K562 (cell line): ENCODE measurements around the gene ZNF366. TPM values are rescaled to one million over a fixed set of nuclear protein-coding genes. Genes with fewer than 3 reads are reported as not detected.
A peak's percentile ranks its signal among the peaks of the same experiment; 100 is the strongest.

Experiments
- ATAC-seq: fragments of 200-7000 bp; cut with Tn5 transposase; 3 replicates; pipeline ENCODE4 v1.9.1; 2020; ENCODE audit warnings: moderate library complexity
- BruUV-seq: library from RNA; stranded (reverse); fragments of 400-500 nt; replicated peaks from 2 replicates; lab custom pipeline; 2021; lab: Mats Ljungman, UMichigan
- CTCF ChIA-PET: fragments of 300-600 bp; formaldehyde crosslinking; extraction: SDS; loops from one replicate; lab custom pipeline; 2021; ENCODE audit warnings: low intra/inter-chr PET ratio; lab: Yijun Ruan, JAX
- POLR2A ChIA-PET: fragments of 300-600, 350-650 bp; sonication (Branson Sonifier 250); formaldehyde crosslinking; extraction: SDS; loops from one replicate; lab custom pipeline; 2021; ENCODE audit warnings: antibody characterized with exemption, inconsistent platforms; lab: Yijun Ruan, JAX
- DNase-seq, 4 experiments: peaks; one replicate each; pipeline versions ENCODE4 v3.0.0 to v3.0.0-alpha.2; 2011 to 2018; ENCODE audit warnings: low spot score in 3 of 4, mixed read lengths in 3 of 4; ENCODE audit errors: extremely low read depth in 1 of 4
- FAIRE-seq: peaks from 2 replicates; lab custom pipeline; 2011; peaks lifted over from hg19 to GRCh38; lab: Jason Lieb, UNC
- H2AFZ ChIP-seq: 2 replicates; pipeline ENCODE4 v1.6.0; 2011; ENCODE audit warnings: low read depth, low read length, control low read depth, inconsistent platforms
- H3K27ac ChIP-seq: fragments of 200-600 bp; 3 replicates; pipeline ENCODE4 v1.8.0; 2011; ENCODE audit warnings: low read depth, mild to moderate bottlenecking, control low read depth, inconsistent platforms, low read length, moderate library complexity, mixed read lengths; ENCODE audit errors: extremely low read depth
- H3K27me3 ChIP-seq, 2 experiments: fragments of 300-600 bp in 1 of 2; 2 replicates in 1 of 2; 3 replicates in 1 of 2; pipeline versions ENCODE4 v1.6.0 to v1.8.0; 2011; ENCODE audit warnings: inconsistent platforms in 2 of 2, low read length in 2 of 2, mild to moderate bottlenecking in 1 of 2, mixed read lengths in 1 of 2, moderate library complexity in 1 of 2; ENCODE audit not compliant: control insufficient read depth in 2 of 2, insufficient read depth in 2 of 2
- H3K36me3 ChIP-seq: fragments of 300-600 bp; 3 replicates; pipeline ENCODE4 v1.8.0; 2011; ENCODE audit warnings: mild to moderate bottlenecking, low read length, inconsistent platforms; ENCODE audit not compliant: control insufficient read depth, insufficient read depth
- H3K4me1 ChIP-seq, 2 experiments: fragments of 200-600 bp in 1 of 2; replicated peaks in 1 of 2; 2 replicates in 1 of 2; 3 replicates in 1 of 2; pipeline versions ENCODE4 v1.5.1 to v1.8.0; 2011; ENCODE audit warnings: inconsistent platforms in 2 of 2, low read length in 2 of 2, mild to moderate bottlenecking in 1 of 2, mixed read lengths in 1 of 2, moderate library complexity in 1 of 2; ENCODE audit not compliant: control insufficient read depth in 2 of 2, insufficient read depth in 2 of 2
- H3K4me2 ChIP-seq: 2 replicates; pipeline ENCODE4 v1.6.1; 2011; ENCODE audit warnings: low read length, control low read depth, inconsistent platforms, mixed read lengths; ENCODE audit not compliant: insufficient read depth
- H3K4me3 ChIP-seq: fragments of 200-600 bp; sonication (generic), shearing (Covaris generic); 2 replicates; pipeline ENCODE4 v1.5.1; 2016; ENCODE audit warnings: control low read depth, inconsistent platforms
- H3K79me2 ChIP-seq: fragments of 200-600 bp; 3 replicates; pipeline ENCODE4 v1.8.0; 2011; ENCODE audit warnings: low read length, inconsistent platforms; ENCODE audit not compliant: control insufficient read depth, insufficient read depth
- H3K9ac ChIP-seq, 2 experiments: 2 replicates each; pipeline versions ENCODE4 v1.6.0 to v1.6.1; 2011; ENCODE audit warnings: low read depth in 2 of 2, low read length in 2 of 2, control low read depth in 1 of 2, inconsistent platforms in 1 of 2, mild to moderate bottlenecking in 1 of 2, mixed read lengths in 1 of 2; ENCODE audit not compliant: insufficient read depth in 1 of 2
- H3K9me1 ChIP-seq: one replicate; pipeline ENCODE4 v1.6.0; 2011; ENCODE audit warnings: inconsistent platforms, mild to moderate bottlenecking, low read length, moderate library complexity; ENCODE audit not compliant: control insufficient read depth, insufficient read depth
- H3K9me3 ChIP-seq: replicated peaks from 2 replicates; pipeline ENCODE4 v1.5.1; 2011; ENCODE audit warnings: low read depth, low read length, inconsistent platforms; ENCODE audit not compliant: control insufficient read depth, insufficient read depth
- H4K20me1 ChIP-seq: replicated peaks from 2 replicates; pipeline ENCODE4 v1.6.1; 2011; ENCODE audit warnings: low read length, inconsistent platforms, mixed read lengths; ENCODE audit not compliant: control insufficient read depth, insufficient read depth
- BMI1 ChIP-seq: fragments of 150-350 bp; IDR thresholded peaks from 2 replicates; pipeline ENCODE4 v1.6.1; 2014; ENCODE audit warnings: low read length
- FOXJ2 ChIP-seq: fragments of 200-800 bp; sonication (Bioruptor generic); IDR thresholded peaks from 2 replicates; pipeline ENCODE4 v1.6.1; 2016; ENCODE audit warnings: missing genetic modification characterization, missing compliant biosample characterization
- FOXM1 ChIP-seq, 2 experiments: fragments of 450-650 bp in 1 of 2; sonication (generic) in 1 of 2; formaldehyde crosslinking in 1 of 2; IDR thresholded peaks; 2 replicates each; pipeline versions ENCODE4 v1.6.1 to v1.9.0; 2017 to 2022; ENCODE audit warnings: low read depth in 2 of 2, mild to moderate bottlenecking in 2 of 2, missing genetic modification reagents in 1 of 2, moderate library complexity in 1 of 2
- KDM4B ChIP-seq, 2 experiments: fragments of 450-650 bp in 1 of 2; sonication (generic) in 1 of 2; IDR thresholded peaks; 2 replicates each; pipeline ENCODE4 v1.6.1; 2016 to 2017; ENCODE audit warnings: borderline replicate concordance in 2 of 2, antibody characterized with exemption in 1 of 2, low read depth in 1 of 2, mild to moderate bottlenecking in 1 of 2
- MAFG ChIP-seq: fragments of 450-650 bp; conservative IDR thresholded peaks from 2 replicates; pipeline ENCODE4 v1.6.1; 2016; ENCODE audit warnings: missing genetic modification characterization, missing compliant biosample characterization
- NCOA2 ChIP-seq, 2 experiments: fragments of 450-650 bp; IDR thresholded peaks; 2 replicates each; pipeline ENCODE4 v1.6.1; 2018; ENCODE audit warnings: mild to moderate bottlenecking in 2 of 2, moderate library complexity in 1 of 2; ENCODE audit not compliant: partially characterized antibody in 2 of 2
- NFE2 ChIP-seq: IDR thresholded peaks from 2 replicates; pipeline ENCODE4 v1.6.1; 2014; ENCODE audit warnings: antibody characterized with exemption, low read depth
- PCBP2 ChIP-seq: fragments of 200-400 bp; formaldehyde crosslinking; IDR thresholded peaks from 2 replicates; pipeline ENCODE4 v1.6.1; 2018; ENCODE audit warnings: low read length, low read depth, mild to moderate bottlenecking, moderate library complexity; ENCODE audit not compliant: poor library complexity, severe bottlenecking
- RBM14 ChIP-seq: fragments of 200-400 bp; formaldehyde crosslinking; IDR thresholded peaks from 2 replicates; pipeline ENCODE4 v1.6.1; 2018; ENCODE audit warnings: low read depth, mild to moderate bottlenecking, low read length, moderate library complexity, borderline replicate concordance; ENCODE audit not compliant: insufficient read depth
- RBM34 ChIP-seq: fragments of 200-400 bp; formaldehyde crosslinking; IDR thresholded peaks from 2 replicates; pipeline ENCODE4 v1.6.1; 2018; ENCODE audit warnings: low read length, borderline replicate concordance; ENCODE audit not compliant: insufficient read depth
- ZNF57 ChIP-seq: fragments of 450-650 bp; formaldehyde crosslinking; IDR thresholded peaks from 2 replicates; pipeline ENCODE4 v1.4.0; 2020; ENCODE audit warnings: mild to moderate bottlenecking, moderate library complexity
- ZNF780A ChIP-seq: fragments of 250-450 bp; sonication (Bioruptor Pico); IDR thresholded peaks from 2 replicates; pipeline ENCODE4 v1.5.0; 2021; ENCODE audit warnings: mild to moderate bottlenecking
- in situ Hi-C: fragments of 300-500 bp; cut with MboI; formaldehyde crosslinking; loops from 4 replicates; pipeline ENCODE4 v1.15.0; 2018; ENCODE audit warnings: inconsistent platforms, mixed read lengths
- intact Hi-C: fragments of 100-400 bp; cut with micrococcal nuclease; formaldehyde crosslinking; loops from 2 replicates; pipeline ENCODE4 v1.14.2; 2022
- polyA plus RNA-seq, 8 experiments: library from polyadenylated mRNA; depleted of rRNA in 4 of 8; stranded (reverse) in 5 of 8; unstranded in 3 of 8; fragments of >200 nt; fragmentation: Nextera tagmentation in 2 of 8; fragmentation: Illumina TruSeq in 1 of 8; extraction: Ambion mirVana in 2 of 8; extraction: Trizol in 1 of 8; gene quantifications; 2 replicates each; pipeline versions ENCODE4 v1.2.1 to v1.2.3, GENCODE V29; 2011 to 2014; ENCODE audit warnings: inconsistent platforms in 1 of 8, missing spikeins in 1 of 8
- total RNA-seq, 7 experiments: library from RNA; depleted of rRNA in 6 of 7; stranded (reverse); fragments of >200 nt in 6 of 7; fragmentation: Illumina TruSeq in 2 of 7; extraction: Trizol in 2 of 7; gene quantifications; 2 replicates each; pipeline versions ENCODE4 v1.2.1 to v1.2.3, GENCODE V29; 2011 to 2021; ENCODE audit warnings: low replicate concordance in 1 of 7
- TF ChIP-seq, protein P1 (sequence below): fragments of 450-650 bp; IDR thresholded peaks from 2 replicates; pipeline ENCODE4 v1.6.1; 2016; ENCODE audit warnings: low read depth

The ZNF366 gene
- total and polyA plus RNA-seq, 9 of the 15 experiments (the other 6 are each of a cell fraction or from before 2014, with no cell fraction given): not detected

DNA sequence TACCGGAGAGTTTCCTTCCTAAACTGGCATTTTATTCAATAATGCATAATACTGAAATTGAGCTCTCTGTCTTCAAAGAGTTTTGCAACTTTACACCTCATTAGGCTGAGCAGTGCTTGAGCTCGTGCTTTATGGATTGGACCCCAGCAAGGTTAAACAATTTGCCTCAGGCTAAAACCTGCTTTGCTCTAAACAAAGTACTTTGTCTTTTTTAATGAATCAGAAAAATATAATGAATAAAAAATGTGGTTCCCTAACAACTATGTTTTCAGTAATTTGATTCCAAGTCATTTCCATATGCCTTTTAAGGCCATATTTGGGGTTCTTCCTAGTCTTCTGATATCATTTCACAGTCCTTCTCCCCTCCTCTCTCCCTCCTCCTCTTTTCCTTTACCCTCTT, 20.0 kb downstream of the ZNF366 start (continued):
- TF ChIP-seq, protein P1, sequence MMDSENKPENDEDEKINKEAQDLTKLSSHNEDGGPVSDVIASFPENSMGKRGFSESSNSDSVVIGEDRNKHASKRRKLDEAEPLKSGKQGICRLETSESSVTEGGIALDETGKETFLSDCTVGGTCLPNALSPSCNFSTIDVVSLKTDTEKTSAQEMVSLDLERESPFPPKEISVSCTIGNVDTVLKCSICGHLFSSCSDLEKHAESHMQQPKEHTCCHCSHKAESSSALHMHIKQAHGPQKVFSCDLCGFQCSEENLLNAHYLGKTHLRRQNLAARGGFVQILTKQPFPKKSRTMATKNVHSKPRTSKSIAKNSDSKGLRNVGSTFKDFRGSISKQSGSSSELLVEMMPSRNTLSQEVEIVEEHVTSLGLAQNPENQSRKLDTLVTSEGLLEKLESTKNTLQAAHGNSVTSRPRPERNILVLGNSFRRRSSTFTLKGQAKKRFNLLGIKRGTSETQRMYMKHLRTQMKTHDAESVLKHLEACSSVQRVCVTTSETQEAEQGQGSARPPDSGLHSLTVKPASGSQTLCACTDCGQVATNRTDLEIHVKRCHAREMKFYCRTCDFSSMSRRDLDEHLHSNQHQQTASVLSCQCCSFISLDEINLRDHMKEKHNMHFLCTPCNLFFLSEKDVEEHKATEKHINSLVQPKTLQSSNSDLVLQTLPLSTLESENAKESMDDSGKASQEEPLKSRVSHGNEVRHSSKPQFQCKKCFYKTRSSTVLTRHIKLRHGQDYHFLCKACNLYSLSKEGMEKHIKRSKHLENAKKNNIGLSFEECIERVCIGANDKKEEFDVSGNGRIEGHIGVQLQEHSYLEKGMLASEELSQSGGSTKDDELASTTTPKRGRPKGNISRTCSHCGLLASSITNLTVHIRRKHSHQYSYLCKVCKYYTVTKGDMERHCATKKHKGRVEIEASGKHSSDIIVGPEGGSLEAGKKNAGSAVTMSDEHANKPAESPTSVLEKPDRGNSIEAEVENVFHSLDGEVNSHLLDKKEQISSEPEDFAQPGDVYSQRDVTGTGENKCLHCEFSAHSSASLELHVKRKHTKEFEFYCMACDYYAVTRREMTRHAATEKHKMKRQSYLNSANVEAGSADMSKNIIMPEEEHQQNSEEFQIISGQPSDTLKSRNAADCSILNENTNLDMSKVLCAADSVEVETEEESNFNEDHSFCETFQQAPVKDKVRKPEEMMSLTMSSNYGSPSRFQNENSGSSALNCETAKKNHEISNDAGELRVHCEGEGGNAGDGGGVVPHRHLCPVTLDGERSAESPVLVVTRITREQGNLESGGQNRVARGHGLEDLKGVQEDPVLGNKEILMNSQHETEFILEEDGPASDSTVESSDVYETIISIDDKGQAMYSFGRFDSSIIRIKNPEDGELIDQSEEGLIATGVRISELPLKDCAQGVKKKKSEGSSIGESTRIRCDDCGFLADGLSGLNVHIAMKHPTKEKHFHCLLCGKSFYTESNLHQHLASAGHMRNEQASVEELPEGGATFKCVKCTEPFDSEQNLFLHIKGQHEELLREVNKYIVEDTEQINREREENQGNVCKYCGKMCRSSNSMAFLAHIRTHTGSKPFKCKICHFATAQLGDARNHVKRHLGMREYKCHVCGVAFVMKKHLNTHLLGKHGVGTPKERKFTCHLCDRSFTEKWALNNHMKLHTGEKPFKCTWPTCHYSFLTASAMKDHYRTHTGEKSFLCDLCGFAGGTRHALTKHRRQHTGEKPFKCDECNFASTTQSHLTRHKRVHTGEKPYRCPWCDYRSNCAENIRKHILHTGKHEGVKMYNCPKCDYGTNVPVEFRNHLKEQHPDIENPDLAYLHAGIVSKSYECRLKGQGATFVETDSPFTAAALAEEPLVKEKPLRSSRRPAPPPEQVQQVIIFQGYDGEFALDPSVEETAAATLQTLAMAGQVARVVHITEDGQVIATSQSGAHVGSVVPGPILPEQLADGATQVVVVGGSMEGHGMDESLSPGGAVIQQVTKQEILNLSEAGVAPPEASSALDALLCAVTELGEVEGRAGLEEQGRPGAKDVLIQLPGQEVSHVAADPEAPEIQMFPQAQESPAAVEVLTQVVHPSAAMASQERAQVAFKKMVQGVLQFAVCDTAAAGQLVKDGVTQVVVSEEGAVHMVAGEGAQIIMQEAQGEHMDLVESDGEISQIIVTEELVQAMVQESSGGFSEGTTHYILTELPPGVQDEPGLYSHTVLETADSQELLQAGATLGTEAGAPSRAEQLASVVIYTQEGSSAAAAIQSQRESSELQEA: no peak
- no peak for TF ChIP-seq FOXJ2 (tag)

DNA sequence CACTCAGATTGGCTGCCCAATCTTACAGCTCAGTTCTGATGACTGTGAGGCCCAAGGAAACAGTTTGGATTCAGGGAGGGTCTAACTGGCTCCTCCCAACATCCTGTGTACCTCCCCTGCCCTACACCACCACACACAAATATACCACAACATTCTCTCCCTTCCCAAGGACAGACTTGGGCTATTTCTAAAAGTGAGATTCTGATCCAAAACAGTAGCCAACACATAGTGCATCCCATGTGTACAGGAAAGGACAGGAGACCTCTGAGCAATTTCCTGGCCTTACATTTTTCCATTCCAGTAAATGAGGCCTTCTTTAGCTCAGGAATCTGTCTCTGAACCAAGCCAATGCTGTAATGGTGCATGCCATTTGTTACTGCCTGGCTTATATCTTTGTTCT, 20.8 kb downstream of the ZNF366 start:
- Histone ChIP-seq H3K9ac (no peak overlapping the region), H3K4me2 (no peak overlapping the region), H3K4me3 (no peak overlapping the region), H3K9me1 (no peaks in the 10 kb centered on the region), H3K4me1 (0 out of 5 replicates have a peak, but pooled peaks cover 0 to 4% of the 10 kb centered on the region in 2 experiments), H2AFZ (peak overlapping the region; percentile 60), H4K20me1 (no peaks in the 10 kb centered on the region), H3K36me3 (no peaks in the 10 kb centered on the region), H3K9me3 (no peaks in the 10 kb centered on the region), H3K79me2 (no peaks in the 10 kb centered on the region), H3K27ac (no peak overlapping the region), H3K27me3 (no peaks in the 10 kb centered on the region; a peak in 1 of 5 replicates)
- no peak for DNase-seq
- intact Hi-C loops (no loop called here), in situ Hi-C loops (no loop called here)
- no peak for ATAC-seq
- BruUV-seq: no TSS peak
- ChIA-PET POLR2A (no interaction called here), CTCF (no interaction called here)
- FAIRE-seq: no peak
- TF ChIP-seq MAFG (tag) (no peak), ZNF780A (CRISPR knock-in tag) (no peak), NFE2 (no peak), KDM4B (IDR thresholded peaks at IDR 0.05; ENCODE audit: borderline replicate concordance in 2 of 2, low read depth in 1 of 2) (no peak), PCBP2 (no peak), RBM34 (no peak), ZNF57 (CRISPR knock-in tag) (no peak), RBM14 (no peak), NCOA2 (IDR thresholded peaks at IDR 0.05; ENCODE audit: partially characterized antibody in 2 of 2) (no peak), BMI1 (no peak), FOXM1 (IDR thresholded peaks at IDR 0.05; ENCODE audit: low read depth) (no peak), FOXM1 (CRISPR knock-in tag; IDR thresholded peaks at IDR 0.05; ENCODE audit: low read depth) (no peak)
